GM12878 (cell line): ENCODE results near the gene NUBPL. TPM values are rescaled to one million over a fixed set of nuclear protein-coding genes. Genes with fewer than 3 reads are reported as not detected.
"Not testable (repeated sequence)": the region's sequence is repeated elsewhere in the genome, so short reads cannot be mapped to it uniquely, and the experiment has no call there.

Experiments used
- ATAC-seq: fragments of 200-7000 bp; cut with Tn5 transposase; 3 replicates; pipeline ENCODE4 v1.9.1; 2020; ENCODE audit warnings: mild to moderate bottlenecking, moderate library complexity
- BruUV-seq: library from RNA; stranded (reverse); fragments of 400-500 nt; replicated peaks from 2 replicates; lab custom pipeline; 2021; lab: Mats Ljungman, UMichigan
- CTCF ChIA-PET: fragments of 300-600 bp; sonication (Branson Sonifier 250); formaldehyde crosslinking; extraction: SDS; loops from one replicate; lab custom pipeline; 2021; ENCODE audit warnings: inconsistent platforms; lab: Yijun Ruan, JAX
- POLR2A ChIA-PET: fragments of 350-600 bp; formaldehyde crosslinking; extraction: SDS; loops from one replicate; lab custom pipeline; 2021; ENCODE audit warnings: inconsistent platforms; lab: Charles Lee
- RAD21 ChIA-PET: fragments of 300-600 bp; sonication (Branson Sonifier 250); formaldehyde crosslinking; loops from one replicate; lab custom pipeline; 2023; ENCODE audit warnings: antibody characterized with exemption; ENCODE audit not compliant: unreplicated experiment; lab: Charles Lee
- SMC1A ChIA-PET: fragments of 300-600 bp; sonication (Branson Sonifier 250); formaldehyde crosslinking; loops from one replicate; lab custom pipeline; 2023; ENCODE audit not compliant: unreplicated experiment, uncharacterized antibody; lab: Charles Lee
- DNase-seq: peaks from one replicate; pipeline ENCODE4 v3.0.0-alpha.2; 2011; ENCODE audit warnings: low read depth, low spot score
- FAIRE-seq: peaks from 3 replicates; lab custom pipeline; 2011; peaks lifted over from hg19 to GRCh38; lab: Jason Lieb, UNC
- H2AFZ ChIP-seq: 2 replicates; pipeline ENCODE4 v1.6.0; 2011; ENCODE audit warnings: low read depth, low read length, control low read depth; ENCODE audit not compliant: control insufficient read depth
- H3K27ac ChIP-seq: 2 replicates; pipeline ENCODE4 v1.5.1; 2011; ENCODE audit warnings: control low read depth; ENCODE audit not compliant: control insufficient read depth, insufficient read depth
- H3K27me3 ChIP-seq, 2 experiments: replicated peaks in 1 of 2; 2 replicates each; pipeline versions ENCODE4 v1.6.0 to v1.6.1; 2011; ENCODE audit warnings: low read length in 1 of 2; ENCODE audit not compliant: control insufficient read depth in 2 of 2, insufficient read depth in 2 of 2
- H3K36me3 ChIP-seq, 2 experiments: 2 replicates each; pipeline ENCODE4 v1.5.1; 2011; ENCODE audit warnings: low read length in 1 of 2; ENCODE audit not compliant: control insufficient read depth in 2 of 2, insufficient read depth in 2 of 2
- H3K4me1 ChIP-seq: 2 replicates; pipeline ENCODE4 v1.6.1; 2011; ENCODE audit warnings: mild to moderate bottlenecking, low read length, moderate library complexity, mixed read lengths; ENCODE audit not compliant: control insufficient read depth, insufficient read depth
- H3K4me2 ChIP-seq: 2 replicates; pipeline ENCODE4 v1.6.0; 2011; ENCODE audit warnings: control low read depth; ENCODE audit not compliant: control insufficient read depth, insufficient read depth
- H3K4me3 ChIP-seq: fragments of 200-600 bp; sonication (generic); 2 replicates; pipeline ENCODE4 v1.5.1; 2016
- H3K79me2 ChIP-seq: 2 replicates; pipeline ENCODE4 v1.6.0; 2011; ENCODE audit warnings: low read length; ENCODE audit not compliant: control insufficient read depth, insufficient read depth
- H3K9ac ChIP-seq: 2 replicates; pipeline ENCODE4 v1.8.0; 2011; ENCODE audit warnings: low read length, control low read depth, mixed read lengths; ENCODE audit not compliant: control insufficient read depth, insufficient read depth
- H3K9me3 ChIP-seq: replicated peaks from 3 replicates; pipeline ENCODE4 v1.5.1; 2011; ENCODE audit warnings: mild to moderate bottlenecking, low read length; ENCODE audit not compliant: control insufficient read depth, insufficient read depth
- H4K20me1 ChIP-seq: 2 replicates; pipeline ENCODE4 v1.6.0; 2011; ENCODE audit not compliant: control insufficient read depth, insufficient read depth
- IRF4 ChIP-seq: IDR thresholded peaks from 2 replicates; pipeline ENCODE4 v1.6.1; 2011; ENCODE audit warnings: low read depth, low read length
- KDM1A ChIP-seq: fragments of 200-600 bp; sonication (generic); IDR thresholded peaks from 2 replicates; pipeline ENCODE4 v1.6.1; 2016; ENCODE audit warnings: borderline replicate concordance
- WGBS: methylation state at CpG from one replicate; pipeline ENCODE4 v1.1.6; 2016; ENCODE audit warnings: low lambda C conversion rate; ENCODE audit not compliant: insufficient replicate concordance, insufficient coverage; ENCODE audit errors: missing lambda C conversion rate; 5-methylcytosine and 5-hydroxymethylcytosine counted together
- in situ Hi-C: fragments of 300-500 bp; cut with MboI; formaldehyde crosslinking; loops from 9 replicates; pipeline ENCODE4 v1.14.3; 2018; ENCODE audit warnings: mixed read lengths
- intact Hi-C: fragments of 100-400 bp; cut with micrococcal nuclease; formaldehyde crosslinking; loops from one replicate; pipeline ENCODE4 v1.14.2; 2022; ENCODE audit not compliant: unreplicated experiment
- polyA plus RNA-seq, 11 experiments: library from polyadenylated mRNA; depleted of rRNA in 4 of 11; unstranded in 6 of 11; stranded (reverse) in 5 of 11; fragments of >200 nt; fragmentation: Nextera tagmentation in 4 of 11; fragmentation: Illumina TruSeq in 1 of 11; extraction: Ambion mirVana in 4 of 11; extraction: Trizol in 1 of 11; gene quantifications; 1 replicate in 1 of 11; 2 replicates in 10 of 11; pipeline versions ENCODE4 v1.2.1 to v1.2.3, GENCODE V29; 2011 to 2016; ENCODE audit warnings: inconsistent platforms in 2 of 11, missing spikeins in 2 of 11, low read depth in 1 of 11
- total RNA-seq, 4 experiments: library from RNA; depleted of rRNA in 3 of 4; stranded (reverse); fragments of >200 nt in 3 of 4; fragmentation: Illumina TruSeq in 1 of 4; extraction: Trizol in 1 of 4; gene quantifications; 2 replicates each; pipeline versions ENCODE4 v1.2.1 to v1.2.3, GENCODE V29; 2013 to 2021
- TF ChIP-seq, protein P1 (sequence below): fragments of 450-650 bp; IDR thresholded peaks from 2 replicates; pipeline ENCODE4 v1.6.1; 2017; ENCODE audit warnings: mild to moderate bottlenecking, low read depth, inconsistent platforms; ENCODE audit not compliant: poor library complexity, severe bottlenecking
- TF ChIP-seq, protein P2 (sequence below): IDR thresholded peaks from 2 replicates; pipeline ENCODE4 v1.6.1; 2011; ENCODE audit warnings: borderline replicate concordance, low read depth, mild to moderate bottlenecking, moderate library complexity, low read length; ENCODE audit not compliant: insufficient read depth, poor library complexity, severe bottlenecking

Gene NUBPL
- total and polyA plus RNA-seq, 10 of the 15 experiments (the other 5 are each of a cell fraction or from before 2014, with no cell fraction given): 3.4 to 11.6 (median 8.1) TPM

DNA sequence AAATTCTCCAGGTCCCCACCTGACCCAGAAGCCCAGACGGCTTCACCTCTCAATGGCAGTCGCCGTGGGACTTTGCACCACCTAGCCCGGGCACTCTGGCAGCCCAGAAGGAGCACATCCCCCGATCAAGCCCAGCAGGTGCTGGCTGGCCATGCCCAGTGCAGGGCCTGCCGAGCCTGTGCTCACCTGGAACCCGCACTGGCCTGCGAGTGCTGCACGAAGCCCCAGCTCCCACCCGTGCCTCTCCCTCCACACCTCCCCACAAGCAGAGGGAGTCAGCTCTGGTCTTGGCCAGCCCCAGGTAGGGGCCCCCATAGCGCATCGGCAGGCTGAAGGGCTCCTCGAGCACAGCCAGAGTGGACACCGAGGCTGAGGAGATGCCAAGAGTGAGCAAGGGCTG lies 144.5 kb downstream of the NUBPL start (continued):
- TF ChIP-seq IRF4: no peak

GRCh38 chr14:31708661-31709060 lies 147.5 kb downstream of the NUBPL start:
- FAIRE-seq, RAD21 ChIA-PET, H3K9me3 ChIP-seq, H3K79me2 ChIP-seq, DNase-seq, H3K4me1 ChIP-seq, intact Hi-C loops, POLR2A ChIA-PET, BruUV-seq, H2AFZ ChIP-seq, H4K20me1 ChIP-seq, in situ Hi-C loops, H3K4me3 ChIP-seq, H3K27ac ChIP-seq, H3K4me2 ChIP-seq, CTCF ChIA-PET, ATAC-seq, H3K27me3 ChIP-seq, H3K36me3 ChIP-seq, H3K9ac ChIP-seq, SMC1A ChIA-PET: not testable (repeated sequence)
- WGBS: 92% methylated on average over 7 of the region's 7 CpGs

- Histone ChIP-seq H2AFZ (no peak overlapping the region), H3K4me1 (no peaks in the 10 kb centered on the region), H3K27ac (no peak overlapping the region), H3K4me2 (no peak overlapping the region), H3K9me3 (no peaks in the 10 kb centered on the region), H3K27me3 (no peaks in the 10 kb centered on the region), H3K79me2 (no peaks in the 10 kb centered on the region), H4K20me1 (no peaks in the 10 kb centered on the region), H3K4me3 (no peak overlapping the region), H3K9ac (no peak overlapping the region), H3K36me3 (no peaks in the 10 kb centered on the region)
- TF ChIP-seq, protein P1, sequence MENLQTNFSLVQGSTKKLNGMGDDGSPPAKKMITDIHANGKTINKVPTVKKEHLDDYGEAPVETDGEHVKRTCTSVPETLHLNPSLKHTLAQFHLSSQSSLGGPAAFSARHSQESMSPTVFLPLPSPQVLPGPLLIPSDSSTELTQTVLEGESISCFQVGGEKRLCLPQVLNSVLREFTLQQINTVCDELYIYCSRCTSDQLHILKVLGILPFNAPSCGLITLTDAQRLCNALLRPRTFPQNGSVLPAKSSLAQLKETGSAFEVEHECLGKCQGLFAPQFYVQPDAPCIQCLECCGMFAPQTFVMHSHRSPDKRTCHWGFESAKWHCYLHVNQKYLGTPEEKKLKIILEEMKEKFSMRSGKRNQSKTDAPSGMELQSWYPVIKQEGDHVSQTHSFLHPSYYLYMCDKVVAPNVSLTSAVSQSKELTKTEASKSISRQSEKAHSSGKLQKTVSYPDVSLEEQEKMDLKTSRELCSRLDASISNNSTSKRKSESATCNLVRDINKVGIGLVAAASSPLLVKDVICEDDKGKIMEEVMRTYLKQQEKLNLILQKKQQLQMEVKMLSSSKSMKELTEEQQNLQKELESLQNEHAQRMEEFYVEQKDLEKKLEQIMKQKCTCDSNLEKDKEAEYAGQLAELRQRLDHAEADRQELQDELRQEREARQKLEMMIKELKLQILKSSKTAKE: no peak
- TF ChIP-seq, protein P2, sequence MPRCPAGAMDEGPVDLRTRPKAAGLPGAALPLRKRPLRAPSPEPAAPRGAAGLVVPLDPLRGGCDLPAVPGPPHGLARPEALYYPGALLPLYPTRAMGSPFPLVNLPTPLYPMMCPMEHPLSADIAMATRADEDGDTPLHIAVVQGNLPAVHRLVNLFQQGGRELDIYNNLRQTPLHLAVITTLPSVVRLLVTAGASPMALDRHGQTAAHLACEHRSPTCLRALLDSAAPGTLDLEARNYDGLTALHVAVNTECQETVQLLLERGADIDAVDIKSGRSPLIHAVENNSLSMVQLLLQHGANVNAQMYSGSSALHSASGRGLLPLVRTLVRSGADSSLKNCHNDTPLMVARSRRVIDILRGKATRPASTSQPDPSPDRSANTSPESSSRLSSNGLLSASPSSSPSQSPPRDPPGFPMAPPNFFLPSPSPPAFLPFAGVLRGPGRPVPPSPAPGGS: no peak
- TF ChIP-seq KDM1A: no peak
- in situ Hi-C loops: no loop called here
- CTCF ChIA-PET: no interaction called here
- no peak for ATAC-seq
- WGBS: 95% methylated on average over 15 of the region's 18 CpGs
- DNase-seq: no peak
- FAIRE-seq: no peak
- intact Hi-C loops: no loop called here
- RAD21 ChIA-PET: no interaction called here
- SMC1A ChIA-PET: interaction anchor here (1.1 kb wide), 1 partner anchor 52 kb away, joined by 3 read pairs; no protein-coding TSS in a partner anchor
- BruUV-seq: no TSS peak
- POLR2A ChIA-PET: no interaction called here
Observed at GRCh38 chr14:31712244-31713127, 151.3 kb downstream of the NUBPL start.
